Neural crest cell (in vitro differentiated cells): Measurements from ENCODE around the gene GRK4. TPM values are rescaled to one million over a fixed set of nuclear protein-coding genes. Genes with fewer than 3 reads are reported as not detected.

Source experiments
- DNase-seq: peaks from one replicate; pipeline ENCODE4 v3.0.0; 2021; ENCODE audit warnings: low read depth, mixed read lengths, low spot score
- H3K27ac Mint-ChIP-seq: one replicate; pipeline ENCODE4 v1.8.0; 2021; ENCODE audit warnings: mild to moderate bottlenecking, mixed read lengths; ENCODE audit not compliant: unreplicated experiment
- H3K27me3 Mint-ChIP-seq: 2 replicates; pipeline ENCODE4 v1.8.0; 2021; ENCODE audit warnings: low read depth, mild to moderate bottlenecking, mixed read lengths
- H3K36me3 Mint-ChIP-seq: 2 replicates; pipeline ENCODE4 v1.8.0; 2021; ENCODE audit warnings: low read depth, mild to moderate bottlenecking, mixed read lengths
- H3K4me1 Mint-ChIP-seq: 2 replicates; pipeline ENCODE4 v1.8.0; 2021; ENCODE audit warnings: mixed read lengths
- H3K4me3 Mint-ChIP-seq: one replicate; pipeline ENCODE4 v1.8.0; 2021; ENCODE audit warnings: mild to moderate bottlenecking, mixed read lengths
- H3K9me3 Mint-ChIP-seq: 2 replicates; pipeline ENCODE4 v1.8.0; 2021; ENCODE audit warnings: mixed read lengths
- CTCF ChIP-seq: fragments of 200-600 bp; sonication (generic); conservative IDR thresholded peaks from 2 replicates; pipeline ENCODE4 v1.5.0; 2021; ENCODE audit warnings: antibody characterized with exemption, mild to moderate bottlenecking
- total RNA-seq: library from RNA; stranded (reverse); gene quantifications from 2 replicates; pipeline ENCODE4 v1.2.1, GENCODE V29; 2021

GRK4 gene
- total RNA-seq, 1 donor from 2014 or later: 8.9 TPM

GRCh38 chr4:2947926-2948325 is 15.4 kb upstream of the GRK4 start:
- H3K4me1 Mint-ChIP-seq: no peaks in the 10 kb centered on the region
- no peaks in the 10 kb centered on the region for H3K9me3 Mint-ChIP-seq
- peaks cover 19% of the 10 kb centered on the region for H3K36me3 Mint-ChIP-seq
- H3K27ac Mint-ChIP-seq: no peak overlapping the region
- TF ChIP-seq CTCF: no peak
- peak overlapping the region; percentile 4 for H3K4me3 Mint-ChIP-seq
- H3K27me3 Mint-ChIP-seq: no peaks in the 10 kb centered on the region
- DNase-seq: no peak

GRCh38 chr4:2948895-2949781 is 14.2 kb upstream of the GRK4 start:
- H3K27ac Mint-ChIP-seq: no peak overlapping the region
- H3K27me3 Mint-ChIP-seq: no peaks in the 10 kb centered on the region
- H3K4me1 Mint-ChIP-seq: no peaks in the 10 kb centered on the region
- H3K36me3 Mint-ChIP-seq: peaks cover 19% of the 10 kb centered on the region
- H3K9me3 Mint-ChIP-seq: no peaks in the 10 kb centered on the region
- peak; percentile 53 for TF ChIP-seq CTCF
- H3K4me3 Mint-ChIP-seq: peak overlapping the region; percentile 49
- DNase-seq: no peak

- H3K4me3 Mint-ChIP-seq: no peak overlapping the region
- no peak for DNase-seq
- peaks cover 19% of the 10 kb centered on the region for H3K36me3 Mint-ChIP-seq
- no peaks in the 10 kb centered on the region for H3K9me3 Mint-ChIP-seq
- no peak for TF ChIP-seq CTCF
- H3K27ac Mint-ChIP-seq: no peak overlapping the region
- H3K4me1 Mint-ChIP-seq: no peaks in the 10 kb centered on the region
- no peaks in the 10 kb centered on the region for H3K27me3 Mint-ChIP-seq
Measured at GRCh38 chr4:2949782-2950125, 13.6 kb upstream of the GRK4 start.

GRCh38 chr4:2950221-2950989 is 13.0 kb upstream of the GRK4 start:
- H3K27ac Mint-ChIP-seq: no peak overlapping the region
- no peak overlapping the region for H3K4me3 Mint-ChIP-seq
- DNase-seq: no peak
- H3K36me3 Mint-ChIP-seq: peaks cover 19% of the 10 kb centered on the region
- H3K27me3 Mint-ChIP-seq: no peaks in the 10 kb centered on the region
- no peak for TF ChIP-seq CTCF
- no peaks in the 10 kb centered on the region for H3K4me1 Mint-ChIP-seq
- H3K9me3 Mint-ChIP-seq: no peaks in the 10 kb centered on the region

GRCh38 chr4:2953496-2953895 is 9.9 kb upstream of the GRK4 start:
- no peaks in the 10 kb centered on the region for H3K9me3 Mint-ChIP-seq
- H3K4me3 Mint-ChIP-seq: no peak overlapping the region
- H3K27me3 Mint-ChIP-seq: no peaks in the 10 kb centered on the region
- H3K27ac Mint-ChIP-seq: no peak overlapping the region
- H3K4me1 Mint-ChIP-seq: peaks cover 1% of the 10 kb centered on the region
- TF ChIP-seq CTCF: no peak
- no peak for DNase-seq
- H3K36me3 Mint-ChIP-seq: peaks cover 21% of the 10 kb centered on the region
